Activated T-cell treated with anti-CD3 and anti-CD28 coated beads, Interleukin-2, amount 50 U/mL, for 4 hours (primary cell): ENCODE measurements around the gene ZDHHC8. TPM values are rescaled to one million over a fixed set of nuclear protein-coding genes. Genes with fewer than 3 reads are reported as not detected.

Experiments used
- ATAC-seq, 2 donors: fragments of 200-7000 bp; cut with Tn5 transposase; one replicate each; pipeline ENCODE4 v1.10.0; 2021
- DNase-seq: peaks from one replicate; pipeline ENCODE4 v3.0.0-alpha.2; 2020
- H3K27me3 Mint-ChIP-seq: one replicate; pipeline ENCODE4 v1.8.0; 2021; ENCODE audit warnings: low read depth, mixed read lengths
- H3K36me3 Mint-ChIP-seq: one replicate; pipeline ENCODE4 v1.8.0; 2022; ENCODE audit warnings: mixed read lengths; ENCODE audit not compliant: insufficient read depth
- H3K4me1 Mint-ChIP-seq: one replicate; pipeline ENCODE4 v1.8.0; 2021; ENCODE audit warnings: low read depth, mixed read lengths
- H3K4me3 Mint-ChIP-seq: one replicate; pipeline ENCODE4 v1.8.0; 2021; ENCODE audit warnings: mild to moderate bottlenecking, moderate library complexity, mixed read lengths
- H3K9me3 Mint-ChIP-seq: one replicate; pipeline ENCODE4 v1.8.0; 2021; ENCODE audit warnings: mixed read lengths
- total RNA-seq, 3 donors: library from RNA; stranded (reverse); gene quantifications; one replicate each; pipeline ENCODE4 v1.2.1, GENCODE V29; 2021

Gene ZDHHC8
- total RNA-seq, 3 donors from 2014 or later: 88.2 to 99.5 (median 89.5) TPM

GRCh38 chr22:20137671-20138416 is 6.2 kb downstream of the ZDHHC8 start:
- Mint-ChIP-seq H3K9me3 (no peaks in the 10 kb centered on the region), H3K4me3 (no peak overlapping the region), H3K4me1 (peaks cover 31% of the 10 kb centered on the region), H3K27me3 (no peaks in the 10 kb centered on the region), H3K36me3 (no peaks in the 10 kb centered on the region)
- DNase-seq: no peak
- no peak for ATAC-seq

GRCh38 chr22:20138417-20138738 is 6.8 kb downstream of the ZDHHC8 start:
- ATAC-seq (no peak), DNase-seq (no peak)
- Mint-ChIP-seq H3K4me1 (peaks cover 27% of the 10 kb centered on the region), H3K36me3 (no peaks in the 10 kb centered on the region), H3K4me3 (no peak overlapping the region), H3K9me3 (no peaks in the 10 kb centered on the region), H3K27me3 (no peaks in the 10 kb centered on the region)

GRCh38 chr22:20138868-20139267 is 7.3 kb downstream of the ZDHHC8 start:
- no peak overlapping the region for H3K4me3 Mint-ChIP-seq
- H3K9me3 Mint-ChIP-seq: no peaks in the 10 kb centered on the region
- no peaks in the 10 kb centered on the region for H3K27me3 Mint-ChIP-seq
- ATAC-seq (no peak), DNase-seq (no peak)
- H3K4me1 Mint-ChIP-seq: peaks cover 24% of the 10 kb centered on the region
- H3K36me3 Mint-ChIP-seq: peaks cover under 1% of the 10 kb centered on the region

GRCh38 chr22:20139391-20140106 is 7.9 kb downstream of the ZDHHC8 start:
- Mint-ChIP-seq H3K9me3 (no peaks in the 10 kb centered on the region), H3K36me3 (peaks cover 4% of the 10 kb centered on the region), H3K4me1 (peaks cover 18% of the 10 kb centered on the region), H3K4me3 (no peak overlapping the region), H3K27me3 (no peaks in the 10 kb centered on the region)
- DNase-seq (no peak), ATAC-seq (no peak)

- DNase-seq: no peak
- peaks cover 14% of the 10 kb centered on the region for H3K4me1 Mint-ChIP-seq
- ATAC-seq: no peak
- H3K36me3 Mint-ChIP-seq: peaks cover 4% of the 10 kb centered on the region
- no peaks in the 10 kb centered on the region for H3K27me3 Mint-ChIP-seq
- no peak overlapping the region for H3K4me3 Mint-ChIP-seq
- H3K9me3 Mint-ChIP-seq: no peaks in the 10 kb centered on the region
Measured at GRCh38 chr22:20140107-20140445, 8.5 kb downstream of the ZDHHC8 start.

GRCh38 chr22:20140521-20140964 is 8.9 kb downstream of the ZDHHC8 start:
- Mint-ChIP-seq H3K4me1 (peaks cover 12% of the 10 kb centered on the region), H3K27me3 (no peaks in the 10 kb centered on the region), H3K36me3 (peaks cover 4% of the 10 kb centered on the region), H3K9me3 (no peaks in the 10 kb centered on the region), H3K4me3 (no peak overlapping the region)
- ATAC-seq (no peak), DNase-seq (no peak)

- no peak for ATAC-seq
- Mint-ChIP-seq H3K4me1 (peaks cover 10% of the 10 kb centered on the region), H3K4me3 (no peak overlapping the region), H3K9me3 (no peaks in the 10 kb centered on the region), H3K36me3 (peaks cover 4% of the 10 kb centered on the region), H3K27me3 (no peaks in the 10 kb centered on the region)
- no peak for DNase-seq
Measured at GRCh38 chr22:20141186-20142077, 9.8 kb downstream of the ZDHHC8 start.

- no peaks in the 10 kb centered on the region for H3K27me3 Mint-ChIP-seq
- no peaks in the 10 kb centered on the region for H3K9me3 Mint-ChIP-seq
- no peak for ATAC-seq
- peaks cover 4% of the 10 kb centered on the region for H3K36me3 Mint-ChIP-seq
- H3K4me1 Mint-ChIP-seq: peaks cover 1% of the 10 kb centered on the region
- no peak overlapping the region for H3K4me3 Mint-ChIP-seq
- DNase-seq: no peak
Measured at GRCh38 chr22:20142711-20143621, 11.4 kb downstream of the ZDHHC8 start.

- Mint-ChIP-seq H3K9me3 (no peaks in the 10 kb centered on the region), H3K4me3 (no peak overlapping the region), H3K36me3 (peaks cover 4% of the 10 kb centered on the region), H3K27me3 (no peaks in the 10 kb centered on the region), H3K4me1 (no peaks in the 10 kb centered on the region)
- ATAC-seq (no peak), DNase-seq (no peak)
Measured at GRCh38 chr22:20143883-20144665, 12.5 kb downstream of the ZDHHC8 start.

- DNase-seq (no peak), ATAC-seq (no peak)
- H3K36me3 Mint-ChIP-seq: peaks cover 4% of the 10 kb centered on the region
- H3K27me3 Mint-ChIP-seq: no peaks in the 10 kb centered on the region
- H3K4me1 Mint-ChIP-seq: no peaks in the 10 kb centered on the region
- H3K4me3 Mint-ChIP-seq: no peak overlapping the region
- H3K9me3 Mint-ChIP-seq: no peaks in the 10 kb centered on the region
Measured at GRCh38 chr22:20145206-20145831, 13.7 kb downstream of the ZDHHC8 start.

- H3K27me3 Mint-ChIP-seq: no peaks in the 10 kb centered on the region
- H3K4me3 Mint-ChIP-seq: no peak overlapping the region
- no peaks in the 10 kb centered on the region for H3K4me1 Mint-ChIP-seq
- no peaks in the 10 kb centered on the region for H3K9me3 Mint-ChIP-seq
- DNase-seq: no peak
- peaks cover 4% of the 10 kb centered on the region for H3K36me3 Mint-ChIP-seq
- no peak for ATAC-seq
Measured at GRCh38 chr22:20145832-20146223, 14.2 kb downstream of the ZDHHC8 start.

- DNase-seq: no peak
- Mint-ChIP-seq H3K36me3 (peaks cover 4% of the 10 kb centered on the region), H3K9me3 (no peaks in the 10 kb centered on the region), H3K4me1 (no peaks in the 10 kb centered on the region), H3K27me3 (no peaks in the 10 kb centered on the region), H3K4me3 (no peak overlapping the region)
- no peak for ATAC-seq
Measured at GRCh38 chr22:20146777-20147176, 15.2 kb downstream of the ZDHHC8 start.
